Measurements from ENCODE around the gene SCFD2.

SCFD2 gene

DNA sequence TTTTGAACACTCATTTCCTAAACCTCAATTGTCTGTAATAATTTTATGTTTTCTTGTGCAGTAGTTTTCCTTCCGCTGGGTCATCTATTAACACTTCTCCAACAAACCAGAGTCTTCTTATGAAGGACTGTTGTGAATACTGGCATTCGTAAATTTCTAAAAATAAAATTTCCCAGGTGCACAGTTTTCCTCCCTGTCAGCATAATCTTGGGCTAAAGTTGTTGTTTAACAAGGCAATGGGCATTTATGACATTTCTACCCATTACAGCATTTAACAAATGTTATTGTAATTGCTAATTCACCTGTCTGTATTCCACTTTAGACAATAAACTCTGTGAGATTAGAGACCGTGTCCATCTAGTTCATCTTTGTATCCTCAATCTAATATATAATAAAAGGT is 1.2 kb downstream of the SCFD2 start:
- TF ChIP-seq ELF4 (IDR thresholded peaks at IDR 0.05): no peak
- TF ChIP-seq TARDBP (IDR thresholded peaks at IDR 0.05): no peak
- TF ChIP-seq ARNT (IDR thresholded peaks at IDR 0.05): no peak
- no peak for TF ChIP-seq FOXM1 (IDR thresholded peaks at IDR 0.05; ENCODE audit: borderline replicate concordance)
- TF ChIP-seq SUZ12 (IDR thresholded peaks at IDR 0.05): no peak
- no peak for TF ChIP-seq NFRKB (IDR thresholded peaks at IDR 0.05)
- no peak for TF ChIP-seq ZNF384 (IDR thresholded peaks at IDR 0.05)
- TF ChIP-seq HDGF (IDR thresholded peaks at IDR 0.05; ENCODE audit: borderline replicate concordance): no peak
- no peak for TF ChIP-seq BHLHE40 (IDR thresholded peaks at IDR 0.05; ENCODE audit: borderline replicate concordance)
- no peak for TF ChIP-seq LEF1 (IDR thresholded peaks at IDR 0.05; ENCODE audit: borderline replicate concordance)
- TF ChIP-seq FOXK2 (IDR thresholded peaks at IDR 0.05): no peak
- TF ChIP-seq L3MBTL2 (conservative IDR thresholded peaks at IDR 0.05): no peak
- TF ChIP-seq SP1 (IDR thresholded peaks at IDR 0.05): no peak
- TF ChIP-seq, protein P1, sequence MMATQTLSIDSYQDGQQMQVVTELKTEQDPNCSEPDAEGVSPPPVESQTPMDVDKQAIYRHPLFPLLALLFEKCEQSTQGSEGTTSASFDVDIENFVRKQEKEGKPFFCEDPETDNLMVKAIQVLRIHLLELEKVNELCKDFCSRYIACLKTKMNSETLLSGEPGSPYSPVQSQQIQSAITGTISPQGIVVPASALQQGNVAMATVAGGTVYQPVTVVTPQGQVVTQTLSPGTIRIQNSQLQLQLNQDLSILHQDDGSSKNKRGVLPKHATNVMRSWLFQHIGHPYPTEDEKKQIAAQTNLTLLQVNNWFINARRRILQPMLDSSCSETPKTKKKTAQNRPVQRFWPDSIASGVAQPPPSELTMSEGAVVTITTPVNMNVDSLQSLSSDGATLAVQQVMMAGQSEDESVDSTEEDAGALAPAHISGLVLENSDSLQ (IDR thresholded peaks at IDR 0.05): no peak
- TF ChIP-seq FOXA1 (IDR thresholded peaks at IDR 0.05): no peak
- CTCF ChIA-PET: no interaction called here
- POLR2A ChIA-PET: interaction anchor here (1.9 kb wide), 1 partner anchor 12 kb away, joined by 14 read pairs; the partner anchor contains the start of gene FIP1L1
- DNase-seq (ENCODE audit: extremely low spot score): no peak

DNA sequence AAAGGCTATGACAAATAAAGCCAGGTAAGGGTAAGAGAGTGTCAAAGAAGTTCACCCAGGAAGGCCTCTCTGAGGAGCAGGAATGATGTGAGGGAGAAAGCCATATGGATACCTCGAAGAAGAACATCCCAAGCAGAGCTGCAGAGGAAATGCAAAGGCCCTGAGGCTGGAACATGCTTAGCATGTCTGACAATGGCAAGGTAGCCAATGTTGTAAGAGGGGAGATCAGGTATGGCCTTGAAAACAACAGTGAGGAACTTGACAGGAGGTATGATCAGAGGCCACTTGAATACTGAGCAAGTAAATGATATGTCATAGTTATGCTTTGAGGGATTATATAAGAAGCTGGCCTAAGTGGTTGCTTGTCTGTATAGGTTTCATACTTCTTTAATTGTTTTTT is 3.8 kb downstream of the SCFD2 start:
- no peak for DNase-seq (ENCODE audit: extremely low spot score)
- TF ChIP-seq ARNT (IDR thresholded peaks at IDR 0.05) (no peak), SUZ12 (IDR thresholded peaks at IDR 0.05) (no peak), ZNF384 (IDR thresholded peaks at IDR 0.05) (no peak), BHLHE40 (IDR thresholded peaks at IDR 0.05; ENCODE audit: borderline replicate concordance) (no peak), CTBP1 (IDR thresholded peaks at IDR 0.05; ENCODE audit: borderline replicate concordance) (no peak), SP1 (IDR thresholded peaks at IDR 0.05) (no peak), HDGF (IDR thresholded peaks at IDR 0.05; ENCODE audit: borderline replicate concordance) (no peak), FOXA1 (IDR thresholded peaks at IDR 0.05) (no peak), L3MBTL2 (conservative IDR thresholded peaks at IDR 0.05) (no peak), TARDBP (IDR thresholded peaks at IDR 0.05) (no peak), NFRKB (IDR thresholded peaks at IDR 0.05) (no peak), LEF1 (IDR thresholded peaks at IDR 0.05; ENCODE audit: borderline replicate concordance) (no peak)
- TF ChIP-seq, protein P1 (IDR thresholded peaks at IDR 0.05): no peak
- CTCF ChIA-PET: no interaction called here
- POLR2A ChIA-PET: no interaction called here

DNA sequence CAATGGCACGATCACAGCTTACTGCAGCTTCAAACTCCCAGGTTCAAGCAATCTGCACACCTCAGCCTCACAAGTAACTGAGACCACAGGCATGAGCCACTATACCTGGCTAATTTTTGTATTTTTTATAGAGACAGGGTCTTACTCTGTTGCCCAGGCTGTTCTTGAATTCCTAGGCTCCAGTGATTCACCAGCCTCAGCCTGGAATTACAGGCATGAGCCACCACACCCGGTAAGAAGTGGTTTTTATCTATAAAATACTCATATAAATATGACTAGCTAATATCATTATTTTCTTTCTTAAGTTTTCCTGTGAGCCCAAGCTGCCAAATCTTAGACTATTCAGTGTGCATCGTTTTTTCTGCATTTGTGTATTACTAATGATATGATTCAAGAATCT is 4.4 kb downstream of the SCFD2 start:
- ChIA-PET CTCF (no interaction called here), POLR2A (no interaction called here)
- DNase-seq (ENCODE audit: extremely low spot score): no peak
- TF ChIP-seq FOXK2 (IDR thresholded peaks at IDR 0.05): no peak
- no peak for TF ChIP-seq NFRKB (IDR thresholded peaks at IDR 0.05)
- no peak for TF ChIP-seq HDGF (IDR thresholded peaks at IDR 0.05; ENCODE audit: borderline replicate concordance)
- no peak for TF ChIP-seq BHLHE40 (IDR thresholded peaks at IDR 0.05; ENCODE audit: borderline replicate concordance)
- no peak for TF ChIP-seq ARNT (IDR thresholded peaks at IDR 0.05)
- TF ChIP-seq TARDBP (IDR thresholded peaks at IDR 0.05): no peak
- no peak for TF ChIP-seq FOXA1 (IDR thresholded peaks at IDR 0.05)
- TF ChIP-seq, protein P1 (IDR thresholded peaks at IDR 0.05): no peak
- no peak for TF ChIP-seq FOXM1 (IDR thresholded peaks at IDR 0.05; ENCODE audit: borderline replicate concordance)
- no peak for TF ChIP-seq LEF1 (IDR thresholded peaks at IDR 0.05; ENCODE audit: borderline replicate concordance)
- TF ChIP-seq L3MBTL2 (conservative IDR thresholded peaks at IDR 0.05): no peak
- no peak for TF ChIP-seq ZNF384 (IDR thresholded peaks at IDR 0.05)
- TF ChIP-seq ELF4 (IDR thresholded peaks at IDR 0.05): no peak
- no peak for TF ChIP-seq SUZ12 (IDR thresholded peaks at IDR 0.05)
- TF ChIP-seq SP1 (IDR thresholded peaks at IDR 0.05): no peak
- TF ChIP-seq CTBP1 (IDR thresholded peaks at IDR 0.05; ENCODE audit: borderline replicate concordance): no peak

DNA sequence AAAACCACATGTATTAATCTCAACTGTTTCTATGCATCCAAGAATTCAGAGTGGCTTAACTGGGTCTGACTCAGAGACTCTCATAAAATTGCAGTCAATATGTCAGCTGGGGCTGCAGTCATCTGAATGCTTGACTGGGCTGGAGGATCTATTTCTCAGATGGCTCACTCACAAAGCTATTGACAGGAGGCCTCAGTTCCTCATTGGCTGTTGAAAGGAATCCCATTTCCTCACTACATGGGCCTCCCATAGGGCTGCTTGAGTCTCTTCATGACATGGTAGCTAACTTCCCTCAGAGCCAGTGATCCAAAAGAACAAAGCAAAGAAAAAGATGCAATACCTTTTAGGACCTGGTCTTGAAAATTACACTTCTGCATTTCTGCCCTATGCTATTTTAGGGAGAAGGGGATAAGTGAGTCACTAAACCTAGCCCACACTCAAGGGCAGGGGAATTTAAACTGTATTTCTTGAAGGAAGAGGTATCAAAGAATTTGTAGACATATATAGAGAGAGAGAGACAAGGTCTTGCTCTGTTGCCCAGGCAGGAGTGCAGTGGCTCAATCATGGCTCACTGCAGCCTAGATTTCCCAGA is 9.8 kb downstream of the SCFD2 start:
- no peak for TF ChIP-seq L3MBTL2 (conservative IDR thresholded peaks at IDR 0.05)
- no peak for DNase-seq (ENCODE audit: extremely low spot score)
- CTCF ChIA-PET: no interaction called here
- POLR2A ChIA-PET: interaction anchor here (1.6 kb wide), 1 partner anchor 10 kb away, joined by 4 read pairs; the partner anchor contains the start of gene SCFD2

DNA sequence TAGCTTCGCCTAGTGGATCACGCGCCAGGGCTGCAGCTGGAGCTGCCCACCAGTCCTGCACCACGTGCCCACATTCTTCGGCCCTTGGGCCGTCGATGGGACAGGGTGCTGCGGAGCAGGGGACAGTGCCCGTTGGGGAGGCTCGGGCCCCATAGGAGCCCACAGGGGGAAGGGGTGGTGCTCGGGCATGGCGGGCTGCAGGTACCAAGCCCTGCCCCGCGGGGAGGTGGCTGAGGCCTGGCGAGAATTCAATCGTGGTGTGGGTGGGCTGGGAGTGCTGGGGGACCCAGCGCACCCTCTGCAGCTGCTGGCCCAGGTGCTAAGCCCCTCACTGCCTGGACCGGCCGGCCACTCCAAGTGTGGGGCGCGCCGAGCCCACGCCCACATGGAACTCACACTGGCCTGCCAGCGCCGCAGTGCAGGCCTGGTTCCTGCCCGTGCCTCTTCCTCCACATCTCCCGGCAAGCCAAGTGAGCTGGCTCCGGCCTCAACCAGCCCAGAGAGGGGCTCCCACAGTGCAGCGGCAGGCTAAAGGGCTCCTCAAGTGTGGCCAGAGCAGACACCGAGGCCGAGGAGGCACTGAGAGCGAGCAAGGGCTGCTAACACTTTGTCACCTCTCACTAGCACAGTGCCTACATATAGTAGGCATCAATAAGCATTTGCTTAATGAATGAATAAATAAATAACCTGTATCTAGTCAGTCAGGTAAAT is 11.7 kb downstream of the SCFD2 start:
- DNase-seq (ENCODE audit: extremely low spot score): no peak
- POLR2A ChIA-PET: interaction anchor here (1.6 kb wide), 1 partner anchor 12 kb away, joined by 4 read pairs; the partner anchor contains the start of gene SCFD2
- no peak for TF ChIP-seq ARNT (IDR thresholded peaks at IDR 0.05)
- no peak for TF ChIP-seq ELF4 (IDR thresholded peaks at IDR 0.05)
- no peak for TF ChIP-seq NFRKB (IDR thresholded peaks at IDR 0.05)
- TF ChIP-seq CTBP1 (IDR thresholded peaks at IDR 0.05; ENCODE audit: borderline replicate concordance): no peak
- TF ChIP-seq TARDBP (IDR thresholded peaks at IDR 0.05): no peak
- no peak for TF ChIP-seq SUZ12 (IDR thresholded peaks at IDR 0.05)
- TF ChIP-seq L3MBTL2 (conservative IDR thresholded peaks at IDR 0.05): no peak
- TF ChIP-seq ZNF384 (IDR thresholded peaks at IDR 0.05): no peak
- TF ChIP-seq FOXM1 (IDR thresholded peaks at IDR 0.05; ENCODE audit: borderline replicate concordance): no peak
- TF ChIP-seq FOXK2 (IDR thresholded peaks at IDR 0.05): no peak
- TF ChIP-seq, protein P1 (IDR thresholded peaks at IDR 0.05): no peak

More for the DNA sequence above, 11.7 kb downstream of the SCFD2 start:
- CTCF ChIA-PET: no interaction called here
